NCI-H187 (cell line): ENCODE data around the gene LRRC4C.

Source experiments
- DNase-seq, 2 experiments: peaks; one replicate each; lab custom pipeline; 2025; lab: John Stamatoyannopoulos, UW

The LRRC4C gene

DNA sequence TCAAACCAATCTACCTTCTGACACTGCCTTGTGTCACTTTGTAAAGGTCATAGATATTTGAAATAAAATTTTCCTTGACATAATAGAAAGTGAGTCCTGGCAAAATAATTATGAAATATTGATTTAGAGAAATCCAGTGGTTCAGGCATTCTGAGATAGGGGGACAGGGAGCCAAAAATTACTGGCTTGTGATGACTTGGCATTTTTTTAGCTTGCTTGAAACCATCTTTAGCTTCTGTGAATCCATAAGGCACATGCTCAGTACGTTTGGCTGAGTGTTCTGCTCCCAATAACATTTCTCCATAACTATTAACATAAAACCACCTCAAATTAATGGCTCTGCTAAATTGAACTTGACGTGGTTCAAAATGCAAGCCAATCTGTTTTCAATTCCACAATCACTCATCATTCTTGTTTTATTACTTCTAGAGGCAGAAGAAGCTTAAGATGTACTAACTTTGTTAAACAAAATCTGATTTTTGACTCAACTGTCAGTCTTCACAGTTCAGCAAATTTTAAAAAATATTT lies 209.0 kb downstream of the LRRC4C start:
- no peak for DNase-seq

DNA sequence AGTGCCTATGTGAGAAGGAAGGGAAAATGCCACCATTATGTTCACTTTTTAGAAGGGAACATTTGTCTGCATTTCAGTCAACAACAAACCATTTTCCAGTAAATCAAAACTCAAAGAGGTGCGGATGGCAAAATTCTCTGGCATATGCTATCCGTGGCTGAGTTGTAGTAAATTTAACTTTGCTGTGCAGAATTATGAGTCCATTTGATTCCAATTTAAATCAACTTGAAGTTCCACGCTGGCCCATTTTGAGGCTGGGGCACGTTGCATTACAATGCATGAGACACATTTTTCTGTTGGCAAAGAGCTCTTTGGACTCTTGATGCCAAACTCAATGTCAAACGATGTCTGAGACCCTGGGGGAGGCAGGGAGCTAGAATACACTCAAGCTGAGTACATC lies 211.8 kb downstream of the LRRC4C start:
- DNase-seq: no peak

GRCh38 chr11:41246399-41246745 lies 213.1 kb downstream of the LRRC4C start:
- DNase-seq: no peak

DNA sequence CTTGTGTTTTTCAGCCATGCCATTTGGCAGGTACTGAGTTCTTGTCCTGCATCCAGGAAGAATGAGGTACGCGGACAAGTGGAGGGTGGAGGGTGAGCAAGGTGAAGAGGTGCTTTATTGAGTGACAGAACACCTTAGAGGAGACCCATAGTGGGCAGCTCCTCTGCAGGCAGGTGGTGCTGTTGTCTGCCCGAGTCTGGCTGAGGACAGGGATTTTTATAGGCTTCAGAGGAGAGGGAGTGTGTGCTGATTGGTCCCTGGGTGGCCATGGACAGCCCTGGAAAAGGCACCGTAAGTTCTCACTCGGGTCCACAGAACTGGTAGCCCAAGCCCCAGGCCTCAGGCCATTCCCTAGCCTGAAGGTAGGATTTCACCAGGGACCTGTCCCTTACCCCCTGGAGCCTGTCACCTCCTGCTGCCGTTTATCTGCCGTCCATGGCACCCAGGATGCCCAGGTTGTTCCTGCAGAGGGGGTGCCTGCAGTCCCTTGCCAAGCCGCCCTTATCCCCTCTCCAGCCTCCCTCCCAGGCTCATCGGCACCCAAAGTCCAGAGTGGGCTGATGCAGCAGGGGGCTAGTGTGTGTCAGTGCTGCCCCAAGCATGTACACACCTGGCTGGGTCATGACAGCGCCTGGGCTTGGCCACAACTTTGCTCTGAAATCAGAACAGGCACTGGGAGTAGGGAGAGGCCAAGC lies 213.6 kb downstream of the LRRC4C start:
- DNase-seq: no peak

GRCh38 chr11:41245184-41245583 lies 214.3 kb downstream of the LRRC4C start:
- no peak for DNase-seq

DNA sequence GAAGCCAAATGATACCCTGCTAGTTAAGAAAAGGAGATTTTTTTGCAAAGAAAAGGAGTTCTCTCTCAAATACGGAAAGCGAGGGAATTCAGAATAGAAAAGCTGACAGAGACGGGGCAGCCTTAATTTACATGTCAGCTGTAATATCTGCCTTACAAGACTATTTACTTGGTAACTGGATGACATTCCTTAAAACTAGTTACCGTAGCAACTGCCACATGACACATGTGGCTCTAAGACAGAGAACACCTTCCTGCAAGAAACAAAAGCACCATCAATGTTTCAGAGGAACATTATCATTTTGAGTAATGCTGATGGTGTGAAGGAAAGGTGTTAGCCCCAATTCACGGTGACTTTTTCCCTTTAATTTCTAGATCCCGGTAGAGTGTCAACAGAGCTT lies 222.1 kb downstream of the LRRC4C start:
- no peak for DNase-seq

DNA sequence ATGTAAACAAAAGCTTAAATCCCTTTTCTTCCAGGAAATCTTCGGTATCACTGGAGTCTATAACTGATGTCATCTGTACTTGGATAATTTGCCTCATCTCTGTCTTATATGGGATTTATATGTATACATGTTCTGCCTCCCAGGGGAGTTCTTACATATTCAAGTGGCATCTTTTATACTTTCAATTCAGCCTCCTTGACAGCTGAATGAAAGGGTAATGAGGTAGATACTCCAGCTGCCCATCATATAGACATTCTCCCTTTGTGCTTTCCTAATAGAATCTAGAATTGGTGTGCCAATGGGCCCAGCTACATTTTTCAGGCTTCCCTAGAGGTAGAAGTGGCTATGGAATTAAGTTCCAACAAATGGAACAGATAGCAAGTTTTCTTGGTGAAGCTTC lies 223.8 kb downstream of the LRRC4C start:
- DNase-seq: peak; percentile 58 to 89

DNA sequence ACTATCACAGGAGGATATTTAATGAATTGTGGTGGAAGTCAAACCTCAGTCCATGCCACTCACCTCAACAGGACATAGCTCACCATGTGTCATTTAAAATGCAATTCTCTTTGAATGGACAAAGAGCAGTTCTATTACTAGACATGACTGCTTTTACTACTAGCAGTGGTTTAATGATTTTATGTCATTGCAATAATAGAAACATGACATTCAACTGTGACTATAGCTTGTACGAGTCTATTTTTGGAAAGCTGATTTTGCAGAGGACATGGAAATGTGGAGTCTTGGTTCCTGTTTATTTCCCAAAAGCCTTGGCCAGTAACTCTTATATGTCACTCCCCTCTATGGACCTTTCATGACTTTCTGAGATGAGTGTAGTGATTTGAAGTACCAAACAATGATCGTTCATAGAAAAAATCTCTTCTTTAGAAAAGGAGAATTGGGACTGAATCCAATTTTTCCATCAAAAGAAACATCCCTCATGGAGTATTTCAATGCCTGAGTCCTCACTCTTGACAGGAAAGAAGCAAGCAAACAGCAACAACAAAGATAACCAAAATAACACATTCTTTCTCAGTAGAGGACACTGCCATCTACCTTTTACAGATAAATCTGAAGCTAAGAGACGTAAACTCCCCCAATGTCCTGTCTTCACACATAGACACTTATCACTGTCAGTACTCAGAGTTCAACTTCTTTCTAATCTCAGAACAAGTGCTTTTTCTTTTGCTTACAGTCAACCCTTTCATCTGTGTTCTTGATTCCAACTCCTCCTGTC lies 233.4 kb downstream of the LRRC4C start:
- DNase-seq: no peak

GRCh38 chr11:41222236-41222635 lies 237.2 kb downstream of the LRRC4C start:
- DNase-seq: no peak

GRCh38 chr11:41206388-41206787 lies 253.1 kb downstream of the LRRC4C start:
- no peak for DNase-seq

DNA sequence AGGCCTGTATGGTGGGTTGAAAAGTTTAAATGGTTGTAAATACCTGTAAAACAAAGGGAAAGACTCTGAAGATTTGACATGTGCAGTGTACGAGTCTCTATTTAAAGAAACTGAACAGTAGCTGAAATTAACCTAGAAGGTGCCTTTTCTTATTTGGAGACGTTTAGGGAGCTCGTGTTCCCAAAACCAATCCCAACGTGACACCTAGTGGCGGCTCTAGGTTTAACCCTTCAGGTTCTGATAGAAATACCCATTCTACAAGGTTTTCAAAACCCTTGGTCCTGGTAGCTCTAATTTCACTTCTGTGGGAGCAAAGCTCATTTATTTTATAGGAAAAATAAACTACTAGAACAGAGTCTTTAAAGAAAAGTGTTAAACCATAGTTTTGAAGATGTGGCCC lies 258.3 kb downstream of the LRRC4C start:
- peak; percentile 35 to 39 for DNase-seq

DNA sequence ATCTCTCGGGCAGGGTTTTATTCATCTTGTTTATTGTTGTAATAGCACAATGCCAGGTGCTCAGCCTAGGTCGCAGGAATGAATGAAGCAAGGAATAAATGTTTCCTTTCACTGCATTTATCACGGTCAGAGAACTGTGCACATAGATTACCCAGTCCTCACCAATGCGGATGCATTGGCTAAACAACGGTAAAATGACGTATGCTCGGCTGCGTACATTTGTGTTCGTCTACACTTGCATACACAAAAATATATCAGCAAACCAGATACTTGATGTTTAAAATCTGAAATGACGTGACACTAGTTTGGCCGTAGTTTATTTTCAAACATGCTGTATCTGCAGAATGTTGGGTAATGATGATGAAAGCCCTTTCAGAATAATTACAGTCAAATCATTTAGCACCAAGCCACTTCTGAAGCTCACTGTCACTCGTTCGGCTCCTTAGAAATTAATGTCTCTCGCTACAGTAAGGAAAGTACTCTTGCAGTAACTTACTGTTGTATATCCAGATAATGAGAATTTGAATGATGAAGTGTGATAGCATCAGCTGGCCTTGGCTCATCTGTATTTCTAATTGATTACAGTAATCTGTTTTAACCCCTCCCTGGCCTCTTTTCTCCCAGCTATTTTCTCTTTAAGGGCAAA lies 268.9 kb downstream of the LRRC4C start:
- DNase-seq: no peak

- no peak for DNase-seq
These were observed 269.6 kb downstream of the LRRC4C start for GRCh38 chr11:41189701-41190436.

DNA sequence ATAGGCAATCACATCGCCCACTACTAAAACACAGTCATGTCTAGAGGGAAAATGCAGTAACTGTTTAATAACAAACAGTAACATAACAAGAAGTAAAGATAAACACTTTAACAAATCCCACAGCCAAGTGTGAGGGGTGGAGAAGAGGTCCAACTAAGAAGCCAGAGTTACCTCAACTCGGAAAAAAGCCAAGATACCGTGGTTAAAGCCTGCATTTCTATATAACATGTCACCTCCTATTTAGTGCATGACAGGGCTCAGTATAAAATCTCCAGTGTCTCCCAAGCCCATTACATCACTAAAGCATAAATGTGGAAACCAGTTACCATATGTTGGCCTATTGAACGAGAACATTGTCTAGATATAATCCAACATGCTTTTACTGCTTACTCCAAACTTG lies 281.7 kb downstream of the LRRC4C start:
- DNase-seq: no peak

GRCh38 chr11:41175304-41175972 lies 284.0 kb downstream of the LRRC4C start:
- DNase-seq: no peak

DNA sequence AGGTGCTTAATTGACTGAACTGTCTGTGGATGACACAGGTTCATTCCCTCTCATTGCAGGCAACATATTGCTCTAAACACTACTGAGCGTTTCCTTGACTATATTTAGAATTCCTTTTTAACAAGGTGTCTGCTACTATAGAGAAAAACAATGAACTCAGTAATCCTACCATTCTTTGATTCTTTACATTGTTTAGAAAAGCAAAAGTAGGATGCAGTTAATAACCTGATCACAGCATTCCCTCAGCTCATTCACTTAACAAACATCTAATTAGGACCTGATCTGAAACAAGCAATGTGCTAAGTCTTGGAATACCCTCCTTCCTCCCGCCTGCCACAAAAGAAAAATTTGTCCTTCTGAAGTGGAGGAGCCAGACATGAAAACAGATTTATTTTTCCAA lies 313.1 kb downstream of the LRRC4C start:
- DNase-seq: no peak

DNA sequence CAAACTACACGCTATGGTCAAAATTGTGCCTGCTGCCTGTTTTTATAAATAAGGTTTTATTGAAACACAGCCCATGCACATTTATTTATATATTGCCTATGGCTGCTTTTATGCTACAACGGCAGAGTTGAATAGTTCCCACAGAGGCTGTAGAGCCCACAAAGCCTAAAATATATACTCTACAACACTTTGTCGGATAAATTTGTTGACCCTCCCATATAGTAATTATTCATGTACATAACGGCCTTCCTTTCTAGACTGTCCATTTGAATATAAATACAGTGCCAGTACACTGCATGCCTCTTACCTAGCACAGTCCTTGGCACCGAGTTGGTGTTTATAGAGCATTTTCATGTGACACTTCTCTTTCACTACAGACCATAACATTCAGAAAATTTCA lies 314.0 kb downstream of the LRRC4C start:
- DNase-seq: no peak

DNA sequence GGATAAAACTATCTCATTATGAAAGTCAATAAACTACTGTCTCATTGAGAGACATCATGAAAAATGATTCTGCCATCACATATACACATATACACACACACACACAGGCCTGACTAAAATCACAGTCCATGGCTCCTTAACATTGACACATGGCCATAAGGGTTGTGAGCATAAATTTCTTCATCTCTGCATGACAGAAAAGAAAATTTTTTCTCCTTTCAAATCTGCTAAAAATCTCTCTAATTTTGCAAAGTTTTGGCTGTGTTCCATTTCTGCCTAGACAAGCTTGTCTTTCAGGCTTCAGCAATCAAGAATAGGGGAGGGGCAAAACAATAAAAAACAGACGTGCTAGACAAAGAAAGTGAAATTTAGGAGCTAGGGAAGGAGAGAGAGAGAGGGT lies 324.5 kb downstream of the LRRC4C start:
- DNase-seq: no peak

GRCh38 chr11:41133023-41133422 lies 326.4 kb downstream of the LRRC4C start:
- DNase-seq: no peak

DNA sequence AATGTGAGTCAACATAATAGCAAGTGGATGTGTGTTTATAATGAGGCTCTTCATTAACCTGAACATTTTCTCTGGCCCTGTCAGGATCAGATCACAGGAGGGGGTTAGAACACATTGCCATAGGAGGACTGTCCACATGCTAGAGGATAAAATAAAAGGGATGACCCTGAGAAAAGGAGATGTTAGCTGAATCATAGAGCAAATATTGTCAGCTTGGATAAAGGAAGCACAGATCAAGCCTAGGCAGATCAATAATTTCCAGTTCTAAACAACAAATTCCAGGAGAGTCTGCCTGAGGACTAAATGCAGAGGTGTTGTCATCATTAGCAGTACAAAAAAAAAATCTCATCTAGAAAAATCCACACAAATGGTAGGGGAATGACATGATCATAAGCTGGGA lies 337.9 kb downstream of the LRRC4C start:
- no peak for DNase-seq

GRCh38 chr11:41119484-41119883 lies 340.0 kb downstream of the LRRC4C start:
- DNase-seq: no peak

DNA sequence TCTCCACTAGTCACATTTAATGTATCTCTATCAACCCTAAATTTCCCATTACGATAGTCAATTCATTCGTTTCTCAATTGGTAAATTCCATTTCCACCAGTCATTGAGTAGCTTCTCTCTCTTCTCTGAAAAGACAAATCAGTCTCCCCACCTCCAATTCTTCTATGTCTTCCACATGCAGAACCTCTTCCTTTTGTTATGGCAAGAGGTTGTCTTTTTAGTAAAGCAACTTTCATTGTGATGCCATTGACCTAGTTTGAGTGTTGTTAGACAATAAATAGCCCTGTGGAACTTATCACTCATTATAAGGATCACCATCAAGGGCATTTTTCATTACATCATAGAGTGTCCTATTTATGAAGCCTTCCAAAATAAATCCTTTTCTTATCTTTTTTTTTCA lies 340.9 kb downstream of the LRRC4C start:
- no peak for DNase-seq
